GM12864 (cell line): ENCODE data around the gene MYH9.

Source experiments
- DNase-seq: peaks from one replicate; pipeline ENCODE4 v3.0.0-alpha.2; 2011; ENCODE audit warnings: low read depth
- H3K4me3 ChIP-seq: 2 replicates; pipeline ENCODE4 v1.5.1; 2011; ENCODE audit warnings: mild to moderate bottlenecking, low read depth, low read length, control low read depth
- CTCF ChIP-seq: IDR thresholded peaks from 2 replicates; pipeline ENCODE4 v1.5.1; 2011; ENCODE audit warnings: low read depth, mild to moderate bottlenecking, moderate library complexity, low read length, control low read depth, inconsistent platforms; ENCODE audit errors: missing control alignments

MYH9 gene

GRCh38 chr22:36320553-36320952 is 67.2 kb downstream of the MYH9 start:
- no peak overlapping the region for H3K4me3 ChIP-seq
- no peak for TF ChIP-seq CTCF
- DNase-seq = no peak

GRCh38 chr22:36319595-36320497 is 67.9 kb downstream of the MYH9 start:
- no peak for DNase-seq
- H3K4me3 ChIP-seq = no peak overlapping the region
- TF ChIP-seq CTCF = no peak

GRCh38 chr22:36318442-36318841 is 69.3 kb downstream of the MYH9 start:
- TF ChIP-seq CTCF = no peak
- no peak overlapping the region for H3K4me3 ChIP-seq
- no peak for DNase-seq

- TF ChIP-seq CTCF = no peak
- no peak for DNase-seq
- H3K4me3 ChIP-seq = no peak overlapping the region
Measured at GRCh38 chr22:36317658-36318271, 70.0 kb downstream of the MYH9 start.

GRCh38 chr22:36316419-36316818 is 71.3 kb downstream of the MYH9 start:
- no peak for DNase-seq
- no peak for TF ChIP-seq CTCF
- no peak overlapping the region for H3K4me3 ChIP-seq

DNA sequence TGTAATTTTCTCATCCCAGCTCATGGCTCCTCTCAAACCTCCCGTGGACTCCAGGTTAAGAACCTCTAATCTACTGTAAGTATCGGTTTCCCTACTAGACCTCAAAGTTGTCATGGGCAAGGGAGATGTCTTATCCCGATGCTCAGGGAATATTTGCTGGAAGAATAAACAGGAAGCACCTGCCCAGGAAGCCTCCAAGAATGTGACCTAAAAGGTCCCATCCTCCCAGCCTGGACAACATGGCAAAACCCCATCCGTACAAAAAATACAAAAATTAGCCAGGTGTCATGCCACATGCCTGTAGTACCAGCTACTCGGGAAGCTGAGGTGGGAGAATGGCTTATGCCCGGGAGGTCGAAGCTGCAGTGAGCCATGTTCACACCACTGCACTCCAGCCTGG is 72.4 kb downstream of the MYH9 start:
- H3K4me3 ChIP-seq = no peak overlapping the region
- no peak for TF ChIP-seq CTCF
- no peak for DNase-seq
